C1 segment of cervical spinal cord (tissue), 14 donors: ENCODE measurements around the gene PLXNB3.

Source experiments
- DNase-seq, 14 donors: peaks; one replicate each; lab custom pipeline; 2025; lab: John Stamatoyannopoulos, UW

The PLXNB3 gene

GRCh38 chrX:153791104-153791852 is 27.2 kb downstream of the PLXNB3 start:
- DNase-seq, result peak in 1 of 14 donors; percentile 55

- DNase-seq, result no peak
Observed at GRCh38 chrX:153792368-153792767, 28.3 kb downstream of the PLXNB3 start.

- no peak for DNase-seq
Observed at GRCh38 chrX:153793291-153793690, 29.2 kb downstream of the PLXNB3 start.

- peak; percentile 58 to 94 (median 88) for DNase-seq
Observed at GRCh38 chrX:153794018-153794896, 30.2 kb downstream of the PLXNB3 start, which contains the start of the genes IDH3G and SSR4. Gene IDH3G (minus strand): TSS chrX:153794375. CDS start chrX:153794326, 49 bp downstream. Gene SSR4 (plus strand): TSS chrX:153794668. CDS start chrX:153794688, 20 bp downstream.

GRCh38 chrX:153794897-153795816 is 31.1 kb downstream of the PLXNB3 start:
- DNase-seq, result no peak

GRCh38 chrX:153797415-153798015 is 33.5 kb downstream of the PLXNB3 start:
- no peak for DNase-seq

GRCh38 chrX:153799326-153799725 is 35.3 kb downstream of the PLXNB3 start:
- DNase-seq, result no peak

GRCh38 chrX:153800177-153800722 is 36.2 kb downstream of the PLXNB3 start:
- DNase-seq, result peak in 1 of 14 donors; percentile 24

- DNase-seq, result no peak
Observed at GRCh38 chrX:153800746-153801145, 36.7 kb downstream of the PLXNB3 start.

GRCh38 chrX:153801669-153802068 is 37.6 kb downstream of the PLXNB3 start:
- DNase-seq, result no peak

- no peak for DNase-seq
Observed at GRCh38 chrX:153802513-153803045, 38.5 kb downstream of the PLXNB3 start.

- no peak for DNase-seq
Observed at GRCh38 chrX:153803211-153804099, 39.4 kb downstream of the PLXNB3 start.

GRCh38 chrX:153804100-153804595 is 40.1 kb downstream of the PLXNB3 start:
- DNase-seq, result no peak

- no peak for DNase-seq
Observed at GRCh38 chrX:153804621-153805020, 40.6 kb downstream of the PLXNB3 start.

- DNase-seq, result no peak
Observed at GRCh38 chrX:153805436-153805835, 41.4 kb downstream of the PLXNB3 start.

GRCh38 chrX:153806999-153807575 is 43.0 kb downstream of the PLXNB3 start:
- no peak for DNase-seq

GRCh38 chrX:153807976-153808375 is 43.9 kb downstream of the PLXNB3 start:
- DNase-seq, result no peak

GRCh38 chrX:153812220-153812619 is 48.2 kb downstream of the PLXNB3 start:
- peak in 1 of 14 donors; percentile 28 for DNase-seq

GRCh38 chrX:153813161-153813560 is 49.1 kb downstream of the PLXNB3 start:
- DNase-seq, result no peak
